GM20000 (cell line): Measurements from ENCODE around the gene GTF3C2.

ENCODE experiments used
- DNase-seq: peaks from one replicate; pipeline ENCODE4 v3.0.0; 2012; ENCODE audit warnings: low spot score
- CTCF ChIP-seq: IDR thresholded peaks from 2 replicates; pipeline ENCODE4 v1.5.1; 2012; ENCODE audit warnings: mild to moderate bottlenecking, control low read depth; ENCODE audit errors: extremely low read depth, missing control alignments

The GTF3C2 gene

GRCh38 chr2:27356382-27357181, at the start of gene GTF3C2:
Gene GTF3C2, minus strand, starts transcription at chr2:27356764. Its CDS starts 13,210 bp downstream, at chr2:27343554.
- peak; percentile 90 for DNase-seq
- TF ChIP-seq CTCF: no peak

- TF ChIP-seq CTCF: no peak
- DNase-seq: no peak
Measured at GRCh38 chr2:27400348-27401135, 44.0 kb upstream of the GTF3C2 start.

GRCh38 chr2:27398962-27399361, 42.4 kb upstream of the GTF3C2 start:
- DNase-seq: no peak
- TF ChIP-seq CTCF: no peak

- no peak for DNase-seq
- no peak for TF ChIP-seq CTCF
Measured at GRCh38 chr2:27393225-27393624, 36.7 kb upstream of the GTF3C2 start.

GRCh38 chr2:27390822-27391679, 34.5 kb upstream of the GTF3C2 start:
- TF ChIP-seq CTCF: no peak
- DNase-seq: no peak

GRCh38 chr2:27381577-27382181, 25.1 kb upstream of the GTF3C2 start:
- TF ChIP-seq CTCF: no peak

More at GRCh38 chr2:27381577-27382181, 25.1 kb upstream of the GTF3C2 start:
- no peak for DNase-seq
